GM19351 (cell line): Measurements from ENCODE around the gene GNPAT.
"Not testable (repeated sequence)": the region's sequence is repeated elsewhere in the genome, so short reads cannot be mapped to it uniquely, and the experiment has no call there.

ENCODE experiments used
- ATAC-seq: cut with Tn5 transposase; IDR thresholded peaks from one replicate; pipeline ENCODE4 v1.9.1; 2021; ENCODE audit warnings: mild to moderate bottlenecking, moderate library complexity; ENCODE audit not compliant: unreplicated experiment

GNPAT gene

DNA sequence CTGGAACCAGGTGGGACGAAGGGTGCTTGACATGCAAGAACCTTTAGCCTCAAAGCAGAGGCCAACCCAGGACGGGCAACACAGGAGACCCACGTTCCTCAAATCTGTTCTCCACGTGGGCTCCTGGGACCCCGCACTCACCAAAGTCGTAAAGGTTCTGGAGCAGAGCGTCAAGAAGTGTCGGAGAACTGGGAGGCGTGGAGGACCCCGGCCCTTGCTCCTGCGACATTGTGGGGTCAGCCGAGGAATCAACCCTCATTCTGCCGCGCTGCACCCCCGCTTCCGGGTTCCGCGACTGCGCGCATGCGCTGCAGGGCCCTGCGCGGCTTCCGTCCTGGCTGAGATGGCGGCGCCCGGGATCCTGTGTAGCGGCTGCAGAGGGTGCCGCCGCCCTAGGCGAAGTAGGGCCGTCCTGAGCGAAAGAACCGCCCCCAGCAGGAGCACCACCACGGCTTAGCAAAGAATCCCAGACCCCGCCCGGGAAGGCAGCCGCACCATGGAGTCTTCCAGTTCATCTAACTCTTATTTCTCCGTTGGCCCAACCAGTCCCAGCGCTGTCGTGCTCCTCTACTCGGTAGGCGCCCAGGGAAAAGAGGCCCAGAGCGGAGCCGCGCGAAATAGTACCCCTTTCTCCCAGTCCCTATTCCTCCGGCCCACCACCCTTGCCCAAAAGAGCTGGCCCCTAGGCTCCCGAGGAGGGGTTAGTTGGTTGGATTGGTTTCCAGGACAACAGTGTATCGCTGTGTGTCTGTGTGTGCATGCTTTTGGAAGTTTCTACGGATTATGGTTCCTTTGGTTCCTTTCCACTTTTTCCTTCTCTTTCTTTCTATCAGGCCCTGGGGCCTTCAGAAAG is at the start of gene GNPAT:
Gene GNPAT (plus strand): TSS at position 330 of the 853 bp plus-strand sequence. CDS start 167 bp downstream, at position 497.
- ATAC-seq: peak; percentile 94

DNA sequence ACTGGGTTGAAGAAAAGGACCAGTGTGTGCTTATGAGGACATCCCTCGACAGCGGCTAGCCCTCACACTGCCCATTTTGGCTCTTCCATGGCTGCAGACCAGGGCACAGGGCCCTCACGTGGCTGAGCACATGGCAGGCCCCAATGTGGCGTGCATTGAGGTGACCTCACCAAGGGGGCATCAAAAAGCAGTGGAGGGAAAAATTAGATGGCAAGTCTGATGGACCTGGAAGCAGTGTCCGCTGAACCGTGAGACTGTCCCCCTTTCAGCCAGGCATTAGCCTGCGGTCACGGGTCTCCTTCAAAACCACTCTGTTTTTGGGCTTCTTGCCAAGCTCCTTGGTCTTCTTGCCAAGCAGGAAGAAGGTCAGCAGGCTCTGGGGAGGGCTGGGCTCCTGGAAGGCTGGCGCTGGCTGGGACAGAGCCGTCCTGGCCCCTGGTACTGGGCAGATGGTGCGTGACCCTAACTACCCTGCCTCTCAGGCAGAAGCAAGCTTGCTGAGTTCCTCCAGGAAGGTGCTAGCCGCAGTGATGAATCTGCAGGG is 48.3 kb upstream of the GNPAT start:
- ATAC-seq: no peak

DNA sequence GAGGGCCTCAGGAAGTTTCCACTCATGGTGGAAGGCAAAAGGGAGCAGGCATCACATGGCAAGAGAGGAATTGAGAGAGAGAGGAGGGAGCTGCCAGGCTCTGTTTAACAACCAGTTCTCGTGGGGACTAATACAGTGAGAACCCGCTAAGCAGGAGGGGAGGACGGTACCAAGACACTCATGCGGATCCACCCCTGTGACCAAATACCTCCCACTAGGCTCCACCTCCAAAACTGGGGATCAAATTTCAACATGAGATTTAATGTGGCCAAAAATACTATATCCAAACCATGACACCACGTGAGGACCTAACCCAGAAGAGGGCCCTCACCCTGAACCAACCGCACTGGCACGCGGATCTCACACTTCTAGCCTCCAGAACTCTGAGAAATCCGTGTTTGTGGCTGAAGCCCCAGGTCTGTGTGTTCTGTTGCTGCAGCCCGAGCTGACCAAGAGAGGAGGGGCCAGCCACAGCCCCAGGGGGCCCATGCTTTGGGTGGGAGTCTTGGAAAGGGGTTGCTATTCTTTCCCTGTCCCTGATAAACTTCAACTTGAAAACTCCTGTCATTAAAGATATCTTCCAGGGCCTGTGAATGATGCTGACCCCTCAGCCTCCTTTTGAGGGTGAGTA is 47.2 kb upstream of the GNPAT start:
- ATAC-seq: no peak

DNA sequence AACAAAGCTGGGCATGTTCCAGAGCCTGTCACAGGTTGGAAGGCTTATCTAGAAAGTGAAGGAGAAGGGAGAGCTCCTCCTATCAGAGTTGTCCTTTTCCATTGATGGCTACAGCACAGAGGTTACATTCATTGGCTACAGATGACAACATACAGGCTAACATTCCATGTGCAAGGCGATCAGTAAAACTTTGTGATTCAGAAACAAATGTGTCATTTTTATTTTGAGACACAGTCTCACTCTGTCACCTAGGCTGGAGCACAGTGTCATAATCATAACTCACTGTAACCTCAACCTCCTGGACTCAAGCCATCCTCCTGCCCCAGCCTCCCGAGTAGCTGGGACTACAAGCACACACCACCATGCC is 46.6 kb upstream of the GNPAT start:
- ATAC-seq: no peak

DNA sequence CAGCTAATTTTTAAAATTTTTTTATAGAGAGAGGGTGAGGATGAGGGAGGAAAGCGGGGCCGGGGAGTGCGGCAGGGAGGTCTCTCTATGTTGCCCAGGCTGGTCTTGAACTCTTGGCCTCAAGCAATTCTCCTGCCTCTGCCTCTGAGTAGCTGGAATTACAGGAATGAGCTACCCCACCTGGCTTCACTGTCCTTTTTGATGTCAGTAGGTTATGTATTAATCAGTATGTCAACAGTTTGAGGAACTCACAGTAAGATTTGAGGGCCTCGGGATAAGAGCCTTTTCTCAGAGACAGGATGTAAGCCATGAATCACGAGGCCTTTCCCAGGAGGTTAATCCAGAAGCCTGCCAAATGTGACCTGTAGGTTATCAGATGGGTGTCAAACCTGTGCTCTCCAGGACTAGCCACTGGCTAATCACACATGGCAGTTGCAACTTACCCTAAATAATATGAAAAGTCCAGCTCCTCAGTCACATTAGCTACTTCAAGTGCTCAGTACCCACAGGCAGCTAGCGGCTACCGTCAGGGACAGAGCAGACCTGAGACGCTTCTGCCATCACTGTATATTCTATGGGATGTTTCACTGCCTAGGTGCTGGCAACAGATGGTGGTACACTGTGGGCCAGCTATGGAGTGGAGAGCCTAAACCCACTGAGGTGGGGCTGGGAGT is 46.0 kb upstream of the GNPAT start:
- no peak for ATAC-seq

DNA sequence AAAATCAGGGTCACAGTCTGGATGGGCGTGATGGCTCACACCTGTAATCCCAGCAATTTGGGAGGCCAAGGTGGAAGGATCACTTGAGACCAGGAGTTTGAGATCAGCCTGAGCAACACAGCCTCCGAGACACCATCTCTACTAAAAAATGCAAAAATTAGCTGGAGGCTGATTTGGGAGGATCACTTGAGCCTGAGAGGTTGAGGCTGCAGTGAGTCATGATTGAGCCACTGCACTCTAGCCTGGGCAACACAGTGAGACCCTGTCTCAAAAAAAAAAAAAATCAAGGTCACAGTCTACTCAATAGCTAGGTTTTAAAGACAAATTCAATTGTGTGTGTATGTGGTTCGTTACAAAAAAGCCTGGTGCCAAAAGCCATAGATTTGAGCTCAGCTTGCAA is 44.7 kb upstream of the GNPAT start:
- ATAC-seq: no peak

DNA sequence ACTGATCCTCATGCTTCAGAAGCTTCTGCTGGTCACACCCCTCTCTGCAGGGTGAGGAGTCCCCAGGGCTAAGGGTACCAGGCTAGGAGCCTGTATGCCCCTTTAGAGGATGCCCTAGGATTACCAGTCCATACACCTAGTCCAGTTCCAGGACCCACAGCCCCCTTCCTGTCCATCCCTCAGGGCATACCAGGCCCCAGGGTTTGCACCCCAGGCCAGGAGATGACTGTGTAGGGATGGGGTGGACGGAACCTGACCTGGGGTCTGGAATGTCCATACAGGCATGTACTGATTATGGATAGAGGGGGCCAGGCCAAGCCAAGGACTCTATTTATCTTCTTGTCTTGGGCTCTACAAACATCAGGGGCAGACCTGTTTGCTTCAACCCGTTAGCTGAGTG is 44.3 kb upstream of the GNPAT start:
- ATAC-seq: no peak

DNA sequence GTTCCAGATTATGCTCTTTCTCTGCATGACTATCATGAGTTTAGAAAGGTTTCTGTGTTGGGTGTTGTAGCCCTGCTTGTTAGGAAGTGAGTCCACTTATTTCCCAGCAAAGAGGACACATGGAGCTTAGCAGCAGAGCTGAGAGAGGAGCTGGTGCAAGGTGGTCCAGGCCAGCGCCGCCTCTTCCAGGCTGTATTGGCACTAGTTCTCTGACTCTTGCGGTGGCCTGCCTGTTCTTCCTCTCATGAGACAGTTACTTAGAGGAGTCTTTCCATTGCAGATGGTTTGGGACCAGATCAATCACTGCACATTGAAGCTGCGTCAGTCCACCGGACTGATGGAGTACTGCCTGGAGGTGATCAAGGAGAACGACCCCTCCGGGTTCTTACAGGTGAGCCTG is 41.1 kb upstream of the GNPAT start:
- ATAC-seq: no peak

DNA sequence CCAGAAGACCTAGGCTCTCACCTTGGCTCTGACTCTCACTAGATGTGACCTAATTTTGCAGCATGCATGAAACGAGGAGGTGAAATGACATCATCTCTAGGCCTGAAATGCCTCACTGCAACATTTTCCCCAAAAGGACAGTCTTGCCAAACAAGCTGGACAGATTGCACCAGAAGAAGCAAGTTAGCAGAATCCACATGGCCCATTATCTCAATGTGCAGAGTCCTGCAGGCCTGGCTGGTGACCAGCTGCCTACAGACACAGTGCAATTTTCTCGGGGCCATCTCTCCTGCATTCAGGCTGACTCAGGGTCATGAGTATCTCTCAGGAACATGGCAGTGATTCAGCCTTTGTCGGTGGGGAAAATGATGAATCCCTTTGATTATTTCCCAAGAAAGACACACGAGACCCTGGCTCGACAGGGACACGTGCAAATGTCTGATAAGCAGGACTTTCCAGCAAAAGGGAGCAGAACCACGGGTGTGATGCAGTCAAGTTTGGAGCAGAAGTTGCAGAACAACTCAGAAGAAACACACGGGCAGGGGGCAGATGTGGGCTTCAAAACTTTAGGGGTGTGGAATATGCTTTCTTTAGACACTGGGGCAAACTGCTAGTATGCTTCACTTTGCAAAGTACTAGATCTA is 40.5 kb upstream of the GNPAT start:
- ATAC-seq: no peak

DNA sequence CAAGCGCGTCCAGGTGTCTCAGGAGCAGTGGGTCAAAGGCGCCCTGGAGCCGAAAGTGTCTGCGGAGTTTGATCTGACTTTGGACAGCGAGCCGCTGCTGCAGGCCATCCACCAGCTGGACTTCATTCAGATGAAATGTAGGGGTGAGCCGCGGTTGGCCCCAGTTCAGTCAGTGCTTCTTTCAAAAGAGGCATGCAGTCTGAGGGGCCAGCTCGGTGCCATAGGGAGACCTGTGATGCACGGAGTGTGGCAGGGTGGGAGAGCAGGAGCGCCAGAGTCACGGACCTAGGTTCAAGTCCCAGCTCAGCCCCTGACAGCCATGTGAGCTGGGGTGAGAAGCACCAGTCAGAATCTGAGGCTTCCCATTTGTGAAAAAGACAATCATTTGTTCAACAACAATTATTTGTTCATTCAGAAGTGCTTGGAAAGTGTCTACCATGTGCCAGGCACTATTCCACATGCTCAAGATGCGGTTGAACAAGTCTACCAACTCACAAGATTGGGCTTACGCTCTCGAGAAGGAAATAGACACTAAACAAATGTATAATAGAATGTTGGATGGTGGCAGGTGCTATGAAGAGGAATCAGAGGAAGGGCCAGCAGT is 39.5 kb upstream of the GNPAT start:
- no peak for ATAC-seq

DNA sequence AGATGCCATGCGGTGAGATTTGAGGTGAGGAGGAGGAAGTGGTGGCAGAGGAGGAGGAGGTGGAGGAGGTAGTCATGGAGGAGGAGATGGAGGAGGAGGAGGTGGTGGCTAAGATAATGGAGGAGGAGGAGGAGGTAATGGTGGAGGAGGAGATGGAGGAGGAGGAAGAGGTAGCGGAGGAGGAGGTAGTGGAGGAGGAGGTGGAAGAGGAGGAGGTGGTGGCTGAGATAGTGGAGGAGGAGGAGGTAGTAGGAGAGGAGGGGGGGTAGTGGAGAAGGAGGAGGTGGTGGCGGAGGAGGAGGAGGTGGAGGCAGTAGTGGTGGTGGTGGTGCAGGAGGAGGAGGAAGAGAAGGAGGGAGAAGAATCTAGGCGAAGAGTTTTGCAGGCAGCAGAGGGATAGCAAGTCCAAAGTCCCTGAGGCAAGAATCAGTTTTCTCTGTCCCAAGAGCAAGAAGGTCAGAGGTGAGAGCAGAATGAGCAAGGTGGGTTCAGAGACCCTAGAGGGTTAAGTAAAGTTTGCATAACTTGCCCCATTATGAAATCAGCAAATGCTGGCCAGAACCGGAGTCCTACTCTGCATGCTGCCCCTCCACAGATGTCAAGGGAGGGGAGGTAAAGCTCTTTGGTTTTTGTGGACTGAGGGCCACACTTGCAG is 38.9 kb upstream of the GNPAT start:
- ATAC-seq: no peak

DNA sequence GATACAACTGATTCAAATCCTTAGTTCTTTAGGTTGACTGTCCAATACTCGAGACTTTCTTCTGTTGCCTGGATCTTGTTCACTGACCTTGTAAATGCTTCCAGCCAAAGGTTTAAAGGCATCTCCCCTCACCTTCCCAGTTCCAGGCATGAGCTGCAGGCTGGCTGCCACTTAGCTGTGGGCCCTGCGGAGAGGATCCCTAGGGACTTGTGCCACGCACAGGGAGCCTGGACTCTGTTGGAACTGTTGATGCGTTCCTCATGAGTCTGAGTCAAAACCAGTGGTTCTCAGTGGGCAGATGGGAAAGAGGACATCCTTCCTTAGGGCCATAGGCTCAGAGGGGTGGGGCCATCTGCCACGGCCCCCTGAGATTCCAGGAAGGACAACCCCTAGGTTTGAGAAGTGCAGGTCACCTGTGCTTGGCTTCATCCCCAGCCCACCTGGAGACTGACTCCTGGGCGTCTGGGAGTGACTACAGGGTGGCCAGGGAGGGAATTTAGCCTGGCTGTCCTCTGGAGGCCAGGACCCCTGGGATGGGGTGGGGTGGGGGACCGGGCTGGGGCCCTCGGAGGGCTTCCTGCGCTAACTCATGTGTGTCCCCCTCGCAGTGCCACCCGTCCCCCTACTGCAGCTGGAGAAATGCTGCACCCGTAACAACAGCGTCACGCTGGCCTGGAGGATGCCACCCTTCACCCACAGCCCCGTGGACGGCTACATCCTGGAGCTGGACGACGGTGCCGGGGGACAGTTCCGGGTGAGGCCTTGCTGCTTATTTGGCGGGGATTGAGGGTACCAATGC is 37.6 kb upstream of the GNPAT start:
- no peak for ATAC-seq

DNA sequence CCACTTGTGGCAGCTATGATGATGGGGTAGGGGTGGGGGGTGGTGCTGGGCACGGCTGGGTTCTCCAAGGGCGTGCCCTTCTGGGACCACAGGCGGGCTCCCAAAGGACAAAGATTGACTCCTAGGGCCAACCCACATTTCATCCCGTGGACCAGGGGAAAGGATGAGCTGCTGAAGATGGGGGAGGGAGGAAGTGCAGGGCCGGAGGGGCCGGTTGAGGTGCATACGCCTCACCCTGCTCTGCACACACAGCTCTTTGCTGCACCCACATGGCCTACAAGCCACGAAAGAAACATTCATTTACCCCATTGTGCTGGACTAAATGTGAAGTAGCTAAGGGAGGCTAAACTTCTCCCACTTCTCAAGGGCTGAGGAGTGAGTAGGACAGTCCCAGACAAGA is 34.2 kb upstream of the GNPAT start:
- ATAC-seq: no peak

DNA sequence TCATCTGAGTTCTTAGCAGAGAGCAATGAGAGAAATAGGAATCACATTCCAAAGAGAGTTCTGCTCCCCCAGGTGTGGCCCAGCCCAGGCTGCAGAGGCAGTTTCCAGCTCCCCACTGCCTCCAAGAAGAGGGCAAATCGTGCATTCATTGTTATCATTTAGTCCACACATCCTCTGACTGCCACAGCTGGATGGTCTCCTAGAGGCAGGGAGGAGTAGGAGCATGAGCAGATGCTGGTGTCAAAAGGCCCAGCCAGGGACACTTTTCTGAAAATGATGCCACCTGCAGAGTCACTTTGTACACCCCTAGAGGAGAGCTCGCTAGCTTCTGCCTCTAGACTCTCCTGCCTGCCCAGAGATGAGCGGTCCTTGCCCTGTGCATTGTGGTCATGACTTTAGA is 33.6 kb upstream of the GNPAT start:
- ATAC-seq: no peak

DNA sequence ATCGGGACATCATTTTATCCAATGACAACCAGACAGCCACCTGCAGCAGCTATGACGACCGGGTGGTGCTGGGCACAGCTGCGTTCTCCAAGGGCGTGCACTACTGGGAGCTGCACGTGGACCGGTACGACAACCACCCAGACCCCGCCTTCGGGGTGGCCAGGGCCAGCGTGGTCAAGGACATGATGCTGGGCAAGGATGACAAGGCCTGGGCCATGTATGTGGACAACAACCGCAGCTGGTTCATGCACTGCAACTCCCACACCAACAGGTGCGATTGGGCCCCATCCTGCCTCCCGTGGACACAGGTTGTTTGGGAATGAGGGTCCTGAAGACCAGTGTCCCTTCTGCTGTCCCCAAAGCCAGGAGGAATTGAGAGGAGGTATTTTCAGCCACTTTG is 32.0 kb upstream of the GNPAT start:
- ATAC-seq: no peak

DNA sequence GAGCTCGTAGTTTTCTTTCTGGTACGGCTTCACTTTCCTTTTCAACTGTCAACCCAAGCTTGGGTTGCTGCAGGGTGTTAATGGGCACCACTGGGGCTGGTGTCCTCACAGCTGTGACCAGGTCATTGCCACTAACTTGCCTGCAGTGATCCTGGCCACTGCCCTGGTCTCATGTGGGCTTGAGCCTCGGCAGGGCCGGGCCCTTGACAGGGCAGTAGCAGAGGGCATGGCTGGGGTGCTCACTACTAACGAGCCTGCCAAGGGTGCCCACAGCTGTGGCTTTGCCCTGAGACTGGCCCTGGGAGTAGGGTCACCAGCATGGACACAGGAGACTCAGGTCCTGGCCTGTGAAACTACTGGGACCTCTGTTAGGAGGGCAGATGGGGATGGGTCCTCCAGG is 31.5 kb upstream of the GNPAT start:
- ATAC-seq: no peak

DNA sequence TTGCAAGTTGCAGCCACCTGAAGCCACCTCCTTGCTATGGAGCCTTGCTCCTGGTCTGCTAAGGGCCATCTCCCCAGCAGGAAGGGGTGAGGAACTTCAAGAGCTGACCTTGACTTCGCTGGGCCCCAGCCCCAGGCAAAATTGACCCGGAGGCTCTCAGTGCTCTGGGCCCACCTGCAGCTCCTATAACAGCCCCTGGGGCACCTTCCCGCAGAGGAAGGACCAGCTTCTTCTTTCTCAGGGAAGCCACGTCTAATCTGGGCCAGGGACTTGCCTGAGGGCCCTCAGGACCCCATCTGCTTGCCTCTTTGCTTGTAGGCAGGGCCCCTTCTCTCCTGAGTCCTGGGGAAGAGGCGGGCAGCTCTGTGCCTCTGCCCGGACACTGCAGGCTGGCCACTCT is 30.9 kb upstream of the GNPAT start:
- ATAC-seq: no peak

DNA sequence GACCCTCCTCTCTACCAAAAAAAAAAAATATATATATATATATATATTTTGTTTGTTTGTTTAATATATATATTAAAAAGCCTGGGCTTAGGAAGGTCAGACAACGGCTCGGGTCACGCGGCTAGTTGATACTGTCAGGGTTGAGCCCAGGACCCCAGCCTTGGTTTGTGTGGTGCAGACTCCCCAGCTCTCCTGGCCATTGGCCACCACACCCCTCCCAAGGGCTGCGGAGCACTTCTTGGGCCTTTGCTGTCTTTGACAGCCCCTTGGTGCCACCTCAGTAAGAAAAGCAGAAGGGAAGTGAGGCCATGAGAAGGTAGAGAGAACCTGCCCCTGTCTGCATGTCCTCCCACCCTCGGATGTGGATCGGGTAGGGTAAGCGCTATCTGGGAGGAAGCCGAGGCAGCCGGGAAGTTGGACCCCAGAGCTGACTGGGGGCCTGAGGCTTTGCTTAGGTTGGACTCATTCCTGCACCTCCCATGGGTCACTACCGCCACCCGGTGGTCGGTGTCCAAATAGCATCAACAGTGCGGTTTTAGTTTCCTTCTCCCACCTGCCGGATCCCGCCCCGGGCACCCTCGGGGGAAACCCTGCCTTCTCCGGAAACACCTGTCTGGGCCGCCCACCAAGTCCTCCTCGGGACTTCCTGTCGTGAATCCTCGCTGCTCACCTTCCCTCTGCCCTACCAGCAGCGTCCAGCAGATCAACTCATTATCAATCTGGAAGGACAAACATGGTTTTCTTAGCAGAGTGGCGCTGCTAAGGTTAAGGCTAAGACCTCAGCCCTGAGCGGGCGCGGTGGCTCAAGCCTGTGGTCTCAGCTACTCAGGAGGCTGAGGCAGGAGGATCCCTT is 29.8 kb upstream of the GNPAT start:
- ATAC-seq: peak; percentile 79

DNA sequence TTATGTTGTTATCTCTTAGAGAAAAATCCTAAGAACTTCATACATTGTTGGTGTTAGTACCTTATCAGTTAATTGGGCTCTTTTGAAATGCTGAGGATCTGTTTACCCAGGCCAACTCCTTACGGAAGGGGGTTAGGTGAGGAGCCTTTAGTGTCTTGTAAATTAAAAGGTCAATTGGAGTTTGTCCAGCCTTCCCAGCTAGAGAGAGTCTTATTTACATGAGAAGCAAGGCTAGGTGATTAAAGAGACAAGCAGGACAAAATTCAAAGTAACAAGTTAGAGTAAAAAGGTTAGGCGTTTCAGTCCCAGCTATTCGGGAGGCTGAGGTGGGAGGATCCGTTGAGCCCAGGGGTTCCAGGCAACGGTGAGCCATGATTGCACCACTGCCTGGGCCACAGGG is 28.7 kb upstream of the GNPAT start:
- not testable (repeated sequence) for ATAC-seq
